Measurements from ENCODE around the gene CTPS1. TPM values are rescaled to one million over a fixed set of nuclear protein-coding genes. Genes with fewer than 3 reads are reported as not detected.
A peak's percentile ranks its signal among the peaks of the same experiment; 100 is the strongest.

Gene CTPS1
- total and polyA plus RNA-seq, 2 of the 13 experiments (the other 11 are each of a cell fraction or from before 2014, with no cell fraction given): 9.6 to 42.8 TPM

- TF ChIP-seq HNRNPH1 (optimal IDR thresholded peaks at IDR 0.05; ENCODE audit: low read depth, low read length) (no peak), ZNF777 (CRISPR knock-in tag; IDR thresholded peaks at IDR 0.05) (no peak), PCBP2 (optimal IDR thresholded peaks at IDR 0.05; ENCODE audit: low read depth, low read length, poor library complexity, severe bottlenecking) (no peak), ZNF205 (CRISPR knock-in tag; IDR thresholded peaks at IDR 0.05) (no peak), U2AF1 (optimal IDR thresholded peaks at IDR 0.05; ENCODE audit: low read depth, low read length) (no peak), NFE2L2 (IDR thresholded peaks at IDR 0.05; ENCODE audit: low read length) (no peak), RBFOX2 (IDR thresholded peaks at IDR 0.05; ENCODE audit: low read depth, low read length) (no peak)
These were observed 7.5 kb downstream of the CTPS1 start (continued) for GRCh38 chr1:40986956-40987355.

GRCh38 chr1:40987439-40988276 is 8.2 kb downstream of the CTPS1 start:
- ChIA-PET POLR2A (interaction anchor here (1.1 to 1.3 kb wide), 2 partner anchors 7 to 254 kb away, joined by 3 to 5 read pairs; partner anchors contain the start of gene SCMH1), CTCF (ENCODE audit: low intra/inter-chr PET ratio, low total read pairs) (no interaction called here)
- no peak overlapping the region for H2AFZ ChIP-seq (ENCODE audit: low read length)
- no TSS peak for BruUV-seq (replicated peaks)
- H3K9me3 ChIP-seq (ENCODE audit: low read length): no peaks in the 10 kb centered on the region
- no peak overlapping the region for H3K4me3 ChIP-seq (replicated peaks in 1 of 3; ENCODE audit: insufficient read depth in 1 of 3, low read depth in 2 of 3, low read length in 3 of 3)
- H3K27ac ChIP-seq (ENCODE audit: extremely low read length, insufficient read depth, low read length): peak overlapping the region; percentile 45
- ATAC-seq (peak; percentile 65), FAIRE-seq (no peak), DNase-seq (ENCODE audit: low spot score) (no peak)
- intact Hi-C loops (cut with micrococcal nuclease; ENCODE audit: unreplicated experiment) (no loop called here), in situ Hi-C loops (cut with HindIII; ENCODE audit: extremely low pct_ligation_motif_present, low pct_unique_long_range_greater_than_20kb) (no loop called here)
- no peaks in the 10 kb centered on the region for H4K20me1 ChIP-seq (ENCODE audit: insufficient read depth, low read length)
- H3K79me2 ChIP-seq (ENCODE audit: insufficient read depth, low read length): peaks cover 12% of the 10 kb centered on the region
- H3K27me3 ChIP-seq (ENCODE audit: control insufficient read depth in 1 of 2, insufficient read depth in 2 of 2, low read length in 2 of 2): no peaks in the 10 kb centered on the region
- whole genome bisulfite sequencing (ENCODE audit: low lambda C conversion rate): 76% methylated on average over 9 of the region's 9 CpGs
- peak overlapping the region; percentile 33; the same call in 1 of the 2 replicates for H3K4me2 ChIP-seq (ENCODE audit: low read depth, low read length)
- H3K9ac ChIP-seq (ENCODE audit: insufficient read depth, low read depth, low read length): no peak overlapping the region
- peaks cover 23 to 85% of the 10 kb centered on the region in 2 experiments for H3K36me3 ChIP-seq (replicated peaks in 1 of 2; ENCODE audit: control insufficient read depth in 1 of 2, insufficient read depth in 2 of 2, low read length in 2 of 2)
- peaks cover 68% of the 10 kb centered on the region for H3K4me1 ChIP-seq (ENCODE audit: insufficient read depth, low read length)
- TF ChIP-seq MXD1 (CRISPR knock-in tag; IDR thresholded peaks at IDR 0.05) (no peak), ZBTB20 (CRISPR knock-in tag; IDR thresholded peaks at IDR 0.05; ENCODE audit: borderline replicate concordance, low read depth) (0 out of 2 replicates have a peak, but pooled peaks have one; percentile 11), SAP130 (CRISPR knock-in tag; IDR thresholded peaks at IDR 0.05; ENCODE audit: low read depth) (0 out of 2 replicates have a peak, but pooled peaks have one; percentile 6), TBL1XR1 (IDR thresholded peaks at IDR 0.05; ENCODE audit: borderline replicate concordance, low read length, partially characterized antibody) (no peak), CBFB (CRISPR knock-in tag; IDR thresholded peaks at IDR 0.05) (no peak), ETS1 (CRISPR knock-in tag; IDR thresholded peaks at IDR 0.05) (no peak), TERF1 (CRISPR knock-in tag; IDR thresholded peaks at IDR 0.05) (no peak), PBX2 (CRISPR knock-in tag; IDR thresholded peaks at IDR 0.05) (no peak), FOSL2 (CRISPR knock-in tag; IDR thresholded peaks at IDR 0.05) (no peak), ZNF17 (CRISPR knock-in tag; IDR thresholded peaks at IDR 0.05) (no peak), ZNF143 (CRISPR knock-in tag; IDR thresholded peaks at IDR 0.05) (no peak)
